Neural cell (in vitro differentiated cells): ENCODE data around the gene PTOV1. TPM values are rescaled to one million over a fixed set of nuclear protein-coding genes. Genes with fewer than 3 reads are reported as not detected.

Experiments used
- H2AFZ ChIP-seq: fragments of 200-600, 300-800 bp; sonication (generic), shearing (Covaris generic); 2 replicates; pipeline ENCODE4 v1.6.0; 2014; ENCODE audit warnings: low read depth, mild to moderate bottlenecking, antibody characterized with exemption, low read length, moderate library complexity
- H3F3A ChIP-seq: fragments of 200-600 bp; shearing (Covaris generic); 2 replicates; pipeline ENCODE4 v1.6.1; 2016; ENCODE audit warnings: mild to moderate bottlenecking, moderate library complexity, mixed read lengths, antibody characterized with exemption, low read length; ENCODE audit not compliant: insufficient read depth, poor library complexity, severe bottlenecking
- H3K27ac ChIP-seq: fragments of 200-600, 300-800 bp; sonication (generic), shearing (Covaris generic); 2 replicates; pipeline ENCODE4 v1.5.1; 2014; ENCODE audit warnings: mild to moderate bottlenecking, low read length, moderate library complexity
- H3K27me3 ChIP-seq: fragments of 300-800, 200-600 bp; sonication (generic), shearing (Covaris generic); 2 replicates; pipeline ENCODE4 v1.6.0; 2014; ENCODE audit warnings: mild to moderate bottlenecking, low read depth, low read length, moderate library complexity; ENCODE audit not compliant: insufficient read depth
- H3K36me3 ChIP-seq: fragments of 300-800, 200-600 bp; sonication (generic), shearing (Covaris generic); 2 replicates; pipeline ENCODE4 v1.5.1; 2014; ENCODE audit warnings: mild to moderate bottlenecking, antibody characterized with exemption, low read length, moderate library complexity; ENCODE audit not compliant: insufficient read depth
- H3K4me2 ChIP-seq: fragments of 300-800, 200-600 bp; sonication (generic), shearing (Covaris generic); 2 replicates; pipeline ENCODE4 v1.6.0; 2014; ENCODE audit warnings: mild to moderate bottlenecking, low read length
- H3K4me3 ChIP-seq: fragments of 300-800, 200-600 bp; sonication (generic), shearing (Covaris generic); 2 replicates; pipeline ENCODE4 v1.5.1; 2014; ENCODE audit warnings: mild to moderate bottlenecking, low read length, moderate library complexity
- H3K79me2 ChIP-seq: fragments of 200-600 bp; shearing (Covaris generic); replicated peaks from 2 replicates; pipeline ENCODE4 v1.6.0; 2014; ENCODE audit warnings: mild to moderate bottlenecking, low read length, moderate library complexity; ENCODE audit not compliant: insufficient read depth
- H3K9ac ChIP-seq: fragments of 300-800, 200-600 bp; sonication (generic), shearing (Covaris generic); 2 replicates; pipeline ENCODE4 v1.6.1; 2016; ENCODE audit warnings: mild to moderate bottlenecking, low read length, mixed read lengths
- H3K9me2 ChIP-seq: fragments of 200-600 bp; shearing (Covaris generic); 2 replicates; pipeline ENCODE4 v1.6.1; 2016; ENCODE audit warnings: mild to moderate bottlenecking, low read length, mixed read lengths; ENCODE audit not compliant: insufficient read depth
- H3K9me3 ChIP-seq: fragments of 200-600, 300-800 bp; sonication (generic), shearing (Covaris generic); 2 replicates; pipeline ENCODE4 v1.6.1; 2016; ENCODE audit warnings: mild to moderate bottlenecking, mixed run types, low read length, moderate library complexity, mixed read lengths
- H4K20me1 ChIP-seq: fragments of 200-600 bp; shearing (Covaris generic); 2 replicates; pipeline ENCODE4 v1.6.1; 2016; ENCODE audit warnings: mild to moderate bottlenecking, mixed run types; ENCODE audit not compliant: insufficient read depth
- EP300 ChIP-seq: fragments of 450-650 bp; conservative IDR thresholded peaks from 2 replicates; pipeline ENCODE4 v1.6.1; 2014; ENCODE audit warnings: antibody characterized with exemption, mild to moderate bottlenecking, moderate library complexity; ENCODE audit not compliant: poor library complexity, severe bottlenecking
- EZH2 ChIP-seq: fragments of 200-600, 300-800 bp; shearing (Covaris generic), sonication (generic); IDR thresholded peaks from 2 replicates; pipeline ENCODE4 v1.6.1; 2014; ENCODE audit warnings: antibody characterized with exemption, low read length, borderline replicate concordance, mild to moderate bottlenecking; ENCODE audit not compliant: insufficient read depth, poor library complexity, severe bottlenecking
- MXI1 ChIP-seq: fragments of 450-650 bp; conservative IDR thresholded peaks from 2 replicates; pipeline ENCODE4 v1.6.1; 2014; ENCODE audit warnings: antibody characterized with exemption, mild to moderate bottlenecking; ENCODE audit not compliant: poor library complexity, severe bottlenecking
- POLR2AphosphoS5 ChIP-seq: IDR thresholded peaks from 2 replicates; pipeline ENCODE4 v1.6.1; 2012
- RAD21 ChIP-seq: fragments of 450-650 bp; conservative IDR thresholded peaks from 2 replicates; pipeline ENCODE4 v1.6.1; 2014; ENCODE audit warnings: antibody characterized with exemption, mild to moderate bottlenecking, moderate library complexity
- REST ChIP-seq: IDR thresholded peaks from 2 replicates; pipeline ENCODE4 v1.6.1; 2012; ENCODE audit warnings: borderline replicate concordance
- SMC3 ChIP-seq: fragments of 450-650 bp; conservative IDR thresholded peaks from 2 replicates; pipeline ENCODE4 v1.6.1; 2014; ENCODE audit warnings: antibody characterized with exemption, mild to moderate bottlenecking, moderate library complexity; ENCODE audit not compliant: poor library complexity
- TAF1 ChIP-seq: IDR thresholded peaks from 2 replicates; pipeline ENCODE4 v1.6.1; 2012; ENCODE audit warnings: low read depth
- polyA plus RNA-seq: library from polyadenylated mRNA; depleted of rRNA; stranded (reverse); fragments of >200 nt; gene quantifications from 2 replicates; pipeline ENCODE4 v1.2.3, GENCODE V29; 2014
- TF ChIP-seq, protein P1 (sequence below): fragments of 450-650 bp; IDR thresholded peaks from 2 replicates; pipeline ENCODE4 v1.5.1; 2014; ENCODE audit warnings: antibody characterized with exemption, mild to moderate bottlenecking, moderate library complexity; ENCODE audit not compliant: poor library complexity, severe bottlenecking

The PTOV1 gene
- polyA plus RNA-seq, 1 donor from 2014 or later: 199 TPM

- H3K27me3 ChIP-seq: no peaks in the 10 kb centered on the region
- H3K9me2 ChIP-seq: no peaks in the 10 kb centered on the region
- H3K4me3 ChIP-seq: no peak overlapping the region
- TF ChIP-seq POLR2AphosphoS5: no peak
- TF ChIP-seq RAD21: no peak
- no peak for TF ChIP-seq EZH2
- no peak for TF ChIP-seq MXI1
- no peak for TF ChIP-seq TAF1
- TF ChIP-seq, protein P1, sequence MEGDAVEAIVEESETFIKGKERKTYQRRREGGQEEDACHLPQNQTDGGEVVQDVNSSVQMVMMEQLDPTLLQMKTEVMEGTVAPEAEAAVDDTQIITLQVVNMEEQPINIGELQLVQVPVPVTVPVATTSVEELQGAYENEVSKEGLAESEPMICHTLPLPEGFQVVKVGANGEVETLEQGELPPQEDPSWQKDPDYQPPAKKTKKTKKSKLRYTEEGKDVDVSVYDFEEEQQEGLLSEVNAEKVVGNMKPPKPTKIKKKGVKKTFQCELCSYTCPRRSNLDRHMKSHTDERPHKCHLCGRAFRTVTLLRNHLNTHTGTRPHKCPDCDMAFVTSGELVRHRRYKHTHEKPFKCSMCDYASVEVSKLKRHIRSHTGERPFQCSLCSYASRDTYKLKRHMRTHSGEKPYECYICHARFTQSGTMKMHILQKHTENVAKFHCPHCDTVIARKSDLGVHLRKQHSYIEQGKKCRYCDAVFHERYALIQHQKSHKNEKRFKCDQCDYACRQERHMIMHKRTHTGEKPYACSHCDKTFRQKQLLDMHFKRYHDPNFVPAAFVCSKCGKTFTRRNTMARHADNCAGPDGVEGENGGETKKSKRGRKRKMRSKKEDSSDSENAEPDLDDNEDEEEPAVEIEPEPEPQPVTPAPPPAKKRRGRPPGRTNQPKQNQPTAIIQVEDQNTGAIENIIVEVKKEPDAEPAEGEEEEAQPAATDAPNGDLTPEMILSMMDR: no peak
- no peak for TF ChIP-seq REST
- TF ChIP-seq SMC3: no peak
- TF ChIP-seq EP300: no peak
- no peak overlapping the region for H3K4me2 ChIP-seq
- no peaks in the 10 kb centered on the region for H3K9me3 ChIP-seq
- H3K27ac ChIP-seq: no peak overlapping the region
- no peaks in the 10 kb centered on the region for H3K79me2 ChIP-seq
- no peak overlapping the region for H3K9ac ChIP-seq
- H4K20me1 ChIP-seq: no peaks in the 10 kb centered on the region
- H3K36me3 ChIP-seq: peaks cover 4% of the 10 kb centered on the region
- no peak overlapping the region for H2AFZ ChIP-seq
- no peaks in the 10 kb centered on the region for H3F3A ChIP-seq
Measured at GRCh38 chr19:49835562-49835961, 15.4 kb upstream of the PTOV1 start.

DNA sequence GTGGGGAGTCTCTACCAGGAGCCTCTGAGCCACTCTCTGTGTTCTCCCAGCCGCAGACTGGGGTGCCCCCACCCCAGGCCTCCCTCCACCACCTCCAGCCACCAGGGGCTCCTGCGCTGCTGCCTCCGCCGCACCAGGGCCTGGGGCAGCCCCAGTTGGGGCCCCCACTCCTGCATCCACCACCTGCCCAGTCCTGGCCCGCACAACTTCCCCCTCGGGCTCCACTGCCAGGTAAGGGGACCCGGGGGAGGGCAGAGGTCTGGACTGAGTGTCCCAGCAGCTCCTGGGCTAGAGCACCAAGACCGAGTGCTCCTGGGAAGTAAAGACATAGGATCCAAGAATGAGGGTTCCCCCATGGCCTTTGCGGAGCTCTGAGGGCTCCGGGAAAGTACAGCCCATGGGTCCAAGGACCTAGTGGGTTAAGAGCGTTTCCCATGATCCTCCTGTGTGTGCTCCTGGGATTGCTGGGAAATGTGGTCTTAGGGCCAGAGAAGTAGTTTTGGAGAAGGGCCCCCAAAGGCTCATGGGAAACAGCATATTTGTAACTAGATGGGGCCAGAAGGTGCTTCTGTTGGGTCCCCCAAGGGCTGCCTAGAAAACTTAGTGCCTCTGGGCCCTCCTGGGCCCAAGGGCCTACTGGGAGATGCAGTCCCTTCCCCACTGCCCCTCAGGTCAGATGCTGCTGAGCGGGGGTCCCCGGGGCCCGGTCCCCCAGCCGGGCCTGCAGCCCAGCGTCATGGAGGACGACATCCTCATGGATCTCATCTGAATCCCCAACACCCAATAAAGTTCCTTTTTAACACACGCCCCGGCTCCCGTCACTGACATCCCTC lies 14.6 kb upstream of the PTOV1 start:
- H3K79me2 ChIP-seq: no peaks in the 10 kb centered on the region
- TF ChIP-seq SMC3: no peak
- TF ChIP-seq EP300: no peak
- no peak for TF ChIP-seq POLR2AphosphoS5
- TF ChIP-seq, protein P1: no peak
- TF ChIP-seq RAD21: no peak
- no peak for TF ChIP-seq REST
- TF ChIP-seq TAF1: no peak
- no peak for TF ChIP-seq EZH2
- TF ChIP-seq MXI1: no peak
- H3K4me2 ChIP-seq: no peak overlapping the region
- no peaks in the 10 kb centered on the region for H4K20me1 ChIP-seq
- no peak overlapping the region for H3K9ac ChIP-seq
- H3K27me3 ChIP-seq: no peaks in the 10 kb centered on the region
- peaks cover 5% of the 10 kb centered on the region for H3K36me3 ChIP-seq
- no peak overlapping the region for H3K27ac ChIP-seq
- H3K9me3 ChIP-seq: no peaks in the 10 kb centered on the region
- no peak overlapping the region for H3K4me3 ChIP-seq
- no peak overlapping the region for H2AFZ ChIP-seq
- H3K9me2 ChIP-seq: no peaks in the 10 kb centered on the region
- H3F3A ChIP-seq: no peaks in the 10 kb centered on the region
